HG02852 (cell line): ENCODE results near the gene COPS6.

ENCODE experiments used
- ATAC-seq: cut with Tn5 transposase; IDR thresholded peaks from one replicate; pipeline ENCODE4 v1.9.1; 2021; ENCODE audit warnings: mild to moderate bottlenecking, moderate library complexity; ENCODE audit not compliant: unreplicated experiment

The COPS6 gene

DNA sequence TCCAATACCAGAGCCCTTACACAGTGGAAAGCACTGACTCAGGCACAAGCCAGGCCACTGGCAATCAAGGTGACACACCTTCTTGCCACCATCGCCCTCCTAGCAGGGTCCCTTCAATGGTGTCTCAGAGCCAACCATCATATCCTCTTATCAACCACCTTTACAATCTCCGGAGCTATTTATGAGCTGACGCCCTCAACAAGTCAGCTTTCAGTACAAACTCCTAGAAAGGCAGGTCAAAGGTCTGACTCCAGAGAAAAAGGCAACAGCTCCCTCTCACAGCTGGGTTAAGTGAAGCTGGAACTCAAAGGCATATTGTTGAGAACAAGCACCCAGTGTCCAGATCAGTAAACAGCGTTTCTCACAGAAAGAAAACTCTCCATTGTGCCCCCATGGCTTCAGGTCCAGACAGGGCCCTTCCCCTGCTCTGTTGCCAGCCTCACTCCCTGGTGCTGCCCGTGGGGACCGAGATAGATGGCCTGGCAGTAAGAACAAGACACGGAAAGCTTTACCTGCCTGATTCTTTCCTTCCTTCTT lies 9.7 kb upstream of the COPS6 start:
- ATAC-seq, result no peak

DNA sequence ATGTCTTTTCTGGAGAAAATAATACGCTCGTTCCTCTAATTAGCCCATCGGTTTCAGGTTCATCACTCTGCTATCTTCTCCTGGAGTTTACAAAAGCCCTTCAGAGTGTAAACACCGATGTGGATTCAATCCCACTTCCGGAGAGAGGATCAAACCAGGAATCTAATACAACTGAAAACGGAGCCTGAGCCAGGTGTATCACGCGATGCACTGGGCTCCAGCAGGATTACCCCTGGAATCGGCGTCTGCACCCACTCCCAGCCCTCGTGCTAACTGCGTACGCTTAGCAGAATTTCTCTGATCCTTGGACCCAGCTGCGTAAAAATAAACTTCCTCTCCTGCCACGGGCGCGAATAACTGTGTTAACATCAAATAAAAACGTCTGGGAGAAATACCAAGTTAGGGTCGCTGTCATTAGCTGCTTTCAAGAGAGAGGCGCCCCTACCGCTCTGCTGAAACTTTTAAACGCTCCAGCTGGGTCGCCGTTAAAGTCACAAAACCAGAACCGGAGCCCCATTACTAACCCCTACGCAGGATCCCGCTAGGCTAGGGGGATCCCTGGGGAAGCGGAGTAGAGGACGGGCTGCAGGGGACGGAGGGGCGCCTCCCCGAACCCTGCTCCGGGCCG lies 7.7 kb upstream of the COPS6 start:
- peak; percentile 19 for ATAC-seq

DNA sequence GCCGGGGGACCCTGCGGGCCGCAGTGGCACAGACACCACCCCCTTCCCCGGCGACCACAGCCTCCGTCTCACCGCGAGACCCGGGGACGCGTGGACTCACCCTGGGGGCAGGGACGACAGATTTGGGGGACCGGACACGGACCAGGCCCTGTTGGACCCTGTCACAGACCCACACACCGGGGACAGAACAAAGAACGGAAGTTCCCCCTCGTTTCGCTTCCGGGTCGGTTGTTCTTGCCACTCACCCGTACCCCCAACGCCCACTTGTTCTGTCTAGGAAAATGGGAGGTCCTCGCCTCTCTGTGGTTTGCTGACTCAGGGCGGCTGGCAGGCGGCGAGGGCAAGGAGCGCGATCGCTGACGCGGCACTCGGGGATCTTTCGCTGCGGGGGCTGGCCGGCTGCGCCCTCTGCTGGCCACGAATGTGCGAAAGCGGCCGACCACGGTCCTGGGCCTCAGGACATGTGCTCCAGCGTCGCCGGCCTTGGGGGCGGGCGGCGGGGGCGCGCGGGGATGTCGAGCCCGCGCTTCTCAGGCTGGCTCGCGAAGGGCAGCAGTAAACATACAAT lies 7.2 kb upstream of the COPS6 start, which contains the start of gene ZNF3:
Gene ZNF3 (minus strand): TSS at position 189 of the 568 bp plus-strand sequence. CDS start 4,366 bp downstream, outside the sequence.
- ATAC-seq, result peak; percentile 75

DNA sequence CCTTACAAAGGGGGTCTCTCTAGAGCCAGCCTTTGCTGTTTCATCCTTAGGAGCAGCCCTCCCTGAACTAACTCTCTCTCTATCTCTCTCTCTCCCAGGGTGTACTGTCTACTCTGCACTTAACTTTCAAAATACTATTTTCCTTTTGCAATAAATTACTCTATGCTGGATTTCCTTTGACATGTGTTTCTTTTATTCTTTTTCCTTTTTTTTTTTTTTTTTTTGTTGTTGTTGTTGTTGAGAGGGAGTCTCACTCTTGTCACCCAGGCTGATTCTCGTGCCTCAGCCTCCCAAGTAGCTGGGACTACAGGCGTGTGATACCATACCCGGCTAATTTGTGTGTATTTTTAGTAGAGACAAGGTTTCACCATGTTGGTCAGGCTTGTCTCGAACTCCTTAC lies 5.8 kb upstream of the COPS6 start:
- ATAC-seq, result no peak

DNA sequence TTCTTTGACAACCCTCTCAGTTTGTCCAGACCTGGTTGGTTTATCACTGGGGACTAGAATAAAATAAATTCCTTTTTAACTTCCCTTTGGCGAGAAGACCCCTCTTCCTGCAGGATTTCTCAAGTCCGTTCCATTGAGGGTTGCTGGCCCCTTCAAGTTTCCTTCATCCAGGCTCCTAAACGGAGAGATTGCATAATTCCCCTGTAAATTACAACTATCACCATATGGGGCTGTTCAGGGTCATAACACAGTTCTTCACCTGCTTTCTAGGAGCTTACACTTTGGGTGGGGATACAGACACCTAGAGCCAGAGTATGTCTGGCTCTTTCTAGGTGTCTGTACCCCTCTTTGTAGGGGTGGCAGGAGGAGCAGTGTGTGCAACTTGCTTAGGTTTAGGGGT lies 3.3 kb upstream of the COPS6 start:
- ATAC-seq, result no peak

DNA sequence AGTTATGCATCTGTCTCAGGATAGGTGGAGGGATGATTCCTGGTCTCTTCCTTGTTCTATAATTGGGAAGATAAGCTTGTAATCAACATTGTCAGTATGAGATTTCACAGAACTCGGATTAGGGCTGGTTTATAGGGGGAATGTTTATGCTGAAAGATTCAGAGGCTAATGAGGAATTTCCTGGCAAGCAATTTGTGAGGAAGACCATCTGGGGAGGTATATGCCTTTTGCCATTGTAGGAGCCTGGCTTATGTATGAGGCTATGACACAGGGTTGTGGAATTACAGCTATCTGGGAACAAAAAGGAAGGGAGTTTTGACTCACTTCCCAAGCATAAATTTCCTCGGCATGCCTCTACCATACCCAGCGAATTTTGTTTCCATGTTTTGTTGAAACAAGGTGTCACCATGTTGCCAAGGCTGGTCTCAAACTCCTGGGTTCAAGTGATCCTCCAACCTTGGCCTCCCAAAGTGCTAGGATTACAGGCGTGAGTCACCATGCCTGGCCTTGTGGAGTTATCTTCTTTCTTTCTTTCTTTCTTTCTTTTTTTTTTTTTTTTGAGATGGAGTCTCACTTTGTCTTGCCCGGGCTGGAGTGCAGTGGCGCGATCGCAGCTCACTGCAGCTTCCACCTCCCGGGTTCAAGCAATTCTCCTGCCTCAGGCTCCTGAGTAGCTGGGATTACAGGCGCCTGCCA lies 1.6 kb upstream of the COPS6 start:
- no peak for ATAC-seq

DNA sequence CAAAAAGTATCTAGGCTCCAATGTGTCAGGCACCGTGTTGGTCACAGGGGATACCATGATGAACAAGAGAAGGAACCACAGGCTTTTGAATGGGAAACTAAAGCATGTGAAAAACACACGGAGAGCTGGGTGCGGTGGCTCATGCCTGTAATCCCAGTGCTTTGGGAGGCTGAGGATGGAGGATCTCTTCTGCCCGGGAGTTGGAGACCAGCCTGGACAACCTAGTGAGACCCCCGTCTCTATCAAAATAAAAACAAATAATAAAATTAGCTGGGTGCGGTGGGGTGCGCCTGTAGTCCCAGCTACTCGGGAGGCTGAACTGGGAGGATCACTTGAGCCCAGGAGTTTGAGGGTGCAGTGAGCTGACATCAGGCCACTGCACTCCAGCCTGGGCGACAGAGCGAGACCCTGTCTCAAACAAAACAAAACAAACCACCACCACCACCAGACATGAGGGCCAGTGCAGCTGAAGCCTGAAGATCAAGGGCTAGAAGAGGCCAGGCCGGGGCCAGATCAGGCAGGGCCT lies 611 bp upstream of the COPS6 start:
- peak; percentile 18 for ATAC-seq

DNA sequence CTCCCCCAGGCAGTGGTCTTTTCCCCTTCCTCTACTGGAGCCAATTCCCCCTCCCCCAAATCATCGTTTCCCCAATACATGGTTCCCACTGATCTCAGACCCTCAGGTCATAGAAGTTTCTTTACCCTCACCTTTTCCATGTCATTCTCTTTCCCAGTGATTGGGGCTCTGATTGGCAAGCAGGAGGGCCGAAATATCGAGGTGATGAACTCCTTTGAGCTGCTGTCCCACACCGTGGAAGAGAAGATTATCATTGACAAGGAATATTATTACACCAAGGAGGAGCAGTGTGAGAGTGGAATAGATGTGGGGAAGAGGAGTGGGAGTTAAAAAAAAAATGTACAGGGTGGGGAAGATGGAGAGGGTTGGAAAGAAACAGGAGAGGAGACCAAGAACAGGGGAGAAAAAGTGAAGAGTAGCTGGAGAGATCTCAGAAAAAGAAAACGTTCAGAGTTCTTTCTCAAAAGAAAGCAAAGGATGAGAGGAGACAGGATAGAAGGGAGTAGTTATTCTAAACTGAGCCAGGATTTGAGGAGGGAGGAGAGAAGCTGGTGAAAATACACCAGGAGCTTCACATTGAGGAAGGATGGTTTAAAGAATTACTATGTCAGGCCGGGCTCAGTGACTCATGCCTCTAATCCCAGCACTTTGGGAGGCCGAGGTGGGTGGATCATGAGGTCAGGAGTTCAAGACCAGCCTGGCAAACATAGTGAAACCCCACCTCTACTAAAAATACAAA lies 858 bp downstream of the COPS6 start:
- no peak for ATAC-seq

DNA sequence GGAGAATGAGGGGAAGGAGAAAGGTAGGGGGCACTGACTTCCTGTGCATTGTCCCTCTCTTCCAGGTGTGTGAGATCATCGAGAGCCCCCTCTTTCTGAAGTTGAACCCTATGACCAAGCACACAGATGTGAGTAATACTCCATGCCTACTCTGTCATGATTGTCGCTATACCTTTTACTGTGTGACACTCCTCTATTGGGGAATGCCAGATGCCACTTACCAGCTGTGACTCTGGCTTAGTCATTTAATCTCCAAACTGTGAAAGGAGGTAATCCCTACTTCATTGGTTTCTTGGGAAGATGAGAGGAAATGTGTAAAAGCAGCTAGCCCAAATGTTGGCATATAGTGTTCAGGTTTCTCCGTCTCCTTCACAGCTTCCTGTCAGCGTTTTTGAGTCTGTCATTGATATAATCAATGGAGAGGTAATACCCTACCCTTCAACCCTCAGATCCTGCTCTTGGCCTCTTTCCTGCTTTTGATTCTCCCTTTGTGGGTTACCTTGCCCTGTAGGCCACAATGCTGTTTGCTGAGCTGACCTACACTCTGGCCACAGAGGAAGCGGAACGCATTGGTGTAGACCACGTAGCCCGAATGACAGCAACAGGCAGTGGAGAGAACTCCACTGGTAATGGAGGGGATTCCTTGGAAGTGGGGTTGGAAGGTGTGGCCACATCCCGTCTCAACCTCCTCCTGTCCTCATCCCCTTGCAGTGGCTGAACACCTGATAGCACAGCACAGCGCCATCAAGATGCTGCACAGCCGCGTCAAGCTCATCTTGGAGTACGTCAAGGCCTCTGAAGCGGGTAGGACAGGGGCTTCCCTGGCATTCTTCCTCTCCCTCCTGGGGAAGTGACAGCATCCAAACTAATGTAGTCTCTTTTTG lies 2.0 kb downstream of the COPS6 start:
- ATAC-seq, result no peak

DNA sequence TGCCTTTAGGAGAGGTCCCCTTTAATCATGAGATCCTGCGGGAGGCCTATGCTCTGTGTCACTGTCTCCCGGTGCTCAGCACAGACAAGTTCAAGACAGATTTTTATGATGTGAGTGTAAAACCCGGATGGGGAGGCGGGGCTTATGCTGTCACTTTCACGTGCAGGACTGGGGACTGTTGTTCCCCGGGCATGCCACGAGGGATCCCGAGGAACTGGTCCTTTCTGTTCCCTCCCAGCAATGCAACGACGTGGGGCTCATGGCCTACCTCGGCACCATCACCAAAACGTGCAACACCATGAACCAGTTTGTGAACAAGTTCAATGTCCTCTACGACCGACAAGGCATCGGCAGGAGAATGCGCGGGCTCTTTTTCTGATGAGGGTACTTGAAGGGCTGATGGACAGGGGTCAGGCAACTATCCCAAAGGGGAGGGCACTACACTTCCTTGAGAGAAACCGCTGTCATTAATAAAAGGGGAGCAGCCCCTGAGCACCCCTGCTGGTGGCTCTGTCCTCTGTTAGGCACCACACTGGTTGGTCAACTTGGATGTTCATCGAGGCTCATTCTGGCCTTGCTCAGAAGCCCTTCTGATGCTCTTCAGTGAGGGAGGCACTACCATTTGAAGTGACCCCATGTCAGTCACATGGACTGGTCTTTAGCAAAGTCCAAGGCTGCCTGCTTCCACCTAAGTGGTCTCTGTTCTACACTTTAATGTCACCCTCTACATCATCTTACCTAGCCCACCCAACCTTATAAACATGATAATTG lies 2.8 kb downstream of the COPS6 start:
- no peak for ATAC-seq

DNA sequence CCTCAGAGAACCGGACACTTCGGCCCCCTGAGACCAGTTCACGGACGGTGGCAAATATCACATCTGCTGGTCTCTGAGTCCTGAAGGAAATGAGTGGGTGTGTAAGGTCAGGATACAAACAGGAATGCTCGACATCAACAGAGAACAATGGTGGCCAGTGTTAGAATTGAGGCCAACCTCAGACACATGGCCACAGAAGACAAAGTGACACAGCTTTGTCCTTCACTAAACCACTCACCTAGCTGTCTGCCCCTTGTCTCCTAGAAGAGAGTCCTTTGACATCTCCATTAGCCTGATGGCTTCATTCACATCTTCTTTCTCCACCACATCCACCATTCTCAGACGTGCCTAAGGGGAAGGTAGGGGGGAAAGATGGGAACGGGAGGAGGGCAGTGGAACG lies 4.3 kb downstream of the COPS6 start:
- ATAC-seq, result no peak

DNA sequence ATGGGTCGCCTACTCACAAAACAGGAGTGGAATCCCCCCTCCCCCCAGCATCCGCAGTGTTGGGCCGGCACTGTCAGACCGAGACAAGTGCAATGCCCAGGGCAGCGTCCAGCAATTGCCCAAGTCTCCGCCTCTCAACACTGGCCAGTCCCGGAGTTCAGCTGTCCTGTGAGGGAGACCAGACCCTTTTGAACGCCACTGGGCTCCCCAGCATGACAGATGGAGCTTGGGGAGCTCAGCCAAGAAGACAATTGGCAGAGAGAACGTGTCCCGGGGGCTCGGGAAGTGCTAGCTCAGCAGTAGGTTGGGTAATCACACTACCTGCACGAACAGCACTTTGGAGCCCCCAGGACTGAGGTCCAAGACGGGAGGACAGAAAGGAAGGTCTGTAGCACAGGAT lies 4.7 kb downstream of the COPS6 start:
- no peak for ATAC-seq

DNA sequence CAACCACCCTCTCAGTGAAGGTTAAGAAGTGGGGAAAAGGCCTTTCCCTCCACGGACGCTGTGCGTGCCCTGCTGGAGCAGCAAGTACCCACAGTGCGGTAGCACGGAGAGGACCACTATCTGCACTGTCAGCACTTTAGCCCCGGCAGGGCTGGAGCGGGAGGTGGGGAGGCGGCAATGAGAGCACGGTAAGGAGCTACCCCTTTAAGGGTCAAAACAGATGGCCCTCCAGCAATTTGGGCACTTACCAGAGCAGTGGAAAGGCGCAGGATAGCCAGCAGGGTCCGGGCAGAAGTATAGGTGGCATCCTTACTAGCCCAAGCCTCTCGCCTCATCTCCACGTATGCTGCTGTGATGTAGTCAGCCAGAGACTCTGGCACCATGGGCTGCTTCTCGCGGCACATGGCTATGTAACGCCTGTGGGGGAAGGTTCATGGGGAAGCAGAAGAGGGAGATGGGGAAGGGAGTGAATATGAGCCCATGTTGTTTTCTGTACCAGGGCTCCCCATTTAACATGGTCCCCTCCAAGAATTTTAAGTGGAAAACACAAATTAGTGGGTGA lies 5.2 kb downstream of the COPS6 start:
- ATAC-seq, result no peak

DNA sequence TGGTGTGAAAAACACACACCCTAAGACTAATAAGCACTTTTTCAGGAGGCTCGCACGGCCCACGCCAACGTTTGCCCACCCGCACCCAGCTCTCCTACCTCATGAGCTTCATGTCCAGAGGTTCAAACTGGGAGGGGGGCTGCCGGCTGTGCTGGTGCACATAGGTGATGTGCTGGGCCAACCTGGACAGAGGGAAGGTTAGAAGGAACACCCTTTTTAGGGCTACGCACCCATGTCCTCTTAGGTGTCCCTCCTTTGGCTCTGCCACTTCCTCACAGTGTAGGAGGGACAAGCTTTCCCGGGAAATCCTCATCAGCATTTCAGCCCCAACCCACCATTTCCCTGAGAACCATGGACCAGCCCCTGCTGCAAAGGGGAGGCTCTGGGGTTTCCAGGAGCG lies 6.5 kb downstream of the COPS6 start:
- ATAC-seq, result no peak

DNA sequence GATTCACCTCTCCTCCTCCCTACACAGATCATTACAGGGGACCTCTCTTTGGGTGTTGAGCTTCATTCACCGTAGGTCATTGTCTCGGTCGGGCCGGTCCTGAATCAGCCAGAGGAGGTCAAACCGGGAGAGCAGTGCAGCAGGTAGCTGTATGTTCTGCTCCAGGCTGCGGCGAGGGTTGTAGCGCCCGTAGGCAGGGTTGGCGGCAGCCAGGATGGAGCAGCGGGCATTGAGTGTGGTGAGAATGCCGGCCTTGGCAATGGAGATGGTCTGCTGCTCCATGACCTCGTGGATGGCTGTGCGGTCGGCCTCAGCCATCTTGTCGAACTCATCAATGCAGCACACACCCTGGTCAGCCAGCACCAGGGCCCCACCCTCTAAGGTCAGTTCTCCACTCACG lies 6.9 kb downstream of the COPS6 start:
- no peak for ATAC-seq

DNA sequence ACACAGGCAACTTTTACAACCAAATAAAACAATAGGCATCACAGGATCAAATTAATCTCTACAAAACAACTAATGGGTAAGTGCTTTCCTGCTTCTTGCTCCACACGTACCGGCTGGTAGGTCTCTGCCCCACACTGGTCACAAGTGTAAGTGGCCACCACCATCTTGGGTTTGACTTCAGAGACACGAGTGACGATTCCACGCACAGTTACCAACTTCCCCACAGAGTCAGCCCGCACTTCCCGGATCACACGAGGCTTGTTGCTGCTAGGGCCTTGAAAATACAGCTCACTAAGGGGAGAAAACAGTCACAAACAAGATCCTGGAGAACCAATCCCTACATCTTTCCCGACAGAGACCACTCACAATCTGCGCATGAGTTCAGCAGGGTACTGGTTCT lies 10.1 kb downstream of the COPS6 start:
- ATAC-seq, result no peak

DNA sequence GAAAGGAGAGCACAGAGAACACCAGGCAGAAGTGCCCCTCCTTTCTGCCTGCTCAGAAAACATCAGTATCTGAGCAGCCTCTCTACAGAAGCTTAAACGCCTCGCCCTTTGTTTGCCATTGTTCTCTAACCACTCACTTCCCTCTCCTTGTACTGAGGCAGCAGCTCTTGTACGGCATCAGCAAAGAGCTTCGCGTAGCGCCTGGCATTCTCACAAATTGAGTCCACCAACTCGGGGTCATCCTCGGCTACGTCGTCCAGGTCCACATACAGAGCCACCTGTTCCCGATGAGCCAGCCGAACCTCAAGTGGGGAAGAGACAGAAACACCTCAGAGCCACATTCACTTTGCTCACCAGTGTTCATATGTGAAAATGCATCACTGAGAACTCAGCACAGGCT lies 10.7 kb downstream of the COPS6 start:
- no peak for ATAC-seq

DNA sequence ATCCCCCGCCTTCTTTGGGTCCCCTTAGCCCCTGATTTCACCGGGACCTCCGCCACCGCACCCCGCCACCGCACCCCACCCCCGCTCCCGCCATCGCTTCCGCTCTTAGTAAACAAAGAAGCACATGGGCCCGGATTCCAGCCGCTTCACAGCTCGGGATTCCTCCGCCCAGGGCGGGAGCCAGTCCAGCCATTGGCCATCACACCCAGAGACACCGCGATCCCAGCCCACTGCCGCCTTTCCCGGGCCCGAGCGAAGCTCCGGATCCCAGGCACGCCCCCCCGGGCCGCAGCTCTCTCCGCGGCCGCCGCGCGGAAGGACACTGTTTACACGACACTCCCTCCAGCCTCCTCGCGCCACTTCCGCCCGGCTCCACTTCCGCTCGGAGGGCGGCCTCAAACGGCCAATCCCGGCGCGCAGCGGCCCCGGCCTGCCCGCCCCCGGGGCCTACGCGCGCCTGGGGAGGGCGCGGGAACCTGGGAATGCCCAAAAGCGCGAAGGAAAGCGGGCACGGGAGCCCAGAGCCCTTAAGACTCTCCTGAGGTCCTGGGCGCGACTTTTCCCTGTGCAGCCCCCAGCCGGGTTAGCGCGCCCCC lies 11.7 kb downstream of the COPS6 start:
- peak; percentile 63 for ATAC-seq
